Erythroblast (primary cell): ENCODE results near the gene HCRT.

ENCODE experiments used
- GATA1 ChIP-seq: IDR thresholded peaks from 2 replicates; pipeline ENCODE4 v1.6.1; 2011; ENCODE audit warnings: low read depth, mild to moderate bottlenecking, control low read depth, low read length, moderate library complexity
- POLR2A ChIP-seq: IDR thresholded peaks from 2 replicates; pipeline ENCODE4 v1.6.1; 2011; ENCODE audit warnings: mild to moderate bottlenecking, low read length

GRCh38 chr17:42210046-42210445 lies 24.8 kb upstream of the HCRT start:
- TF ChIP-seq POLR2A (no peak), GATA1 (no peak)
